GM18873 (cell line): ENCODE results near the gene HYAL2.
"Not testable (repeated sequence)": the region's sequence is repeated elsewhere in the genome, so short reads cannot be mapped to it uniquely, and the experiment has no call there.

Experiments
- ATAC-seq: cut with Tn5 transposase; IDR thresholded peaks from one replicate; pipeline ENCODE4 v1.9.1; 2021; ENCODE audit warnings: mild to moderate bottlenecking, moderate library complexity, moderate number of reproducible peaks; ENCODE audit not compliant: unreplicated experiment, low FRiP score

The HYAL2 gene

DNA sequence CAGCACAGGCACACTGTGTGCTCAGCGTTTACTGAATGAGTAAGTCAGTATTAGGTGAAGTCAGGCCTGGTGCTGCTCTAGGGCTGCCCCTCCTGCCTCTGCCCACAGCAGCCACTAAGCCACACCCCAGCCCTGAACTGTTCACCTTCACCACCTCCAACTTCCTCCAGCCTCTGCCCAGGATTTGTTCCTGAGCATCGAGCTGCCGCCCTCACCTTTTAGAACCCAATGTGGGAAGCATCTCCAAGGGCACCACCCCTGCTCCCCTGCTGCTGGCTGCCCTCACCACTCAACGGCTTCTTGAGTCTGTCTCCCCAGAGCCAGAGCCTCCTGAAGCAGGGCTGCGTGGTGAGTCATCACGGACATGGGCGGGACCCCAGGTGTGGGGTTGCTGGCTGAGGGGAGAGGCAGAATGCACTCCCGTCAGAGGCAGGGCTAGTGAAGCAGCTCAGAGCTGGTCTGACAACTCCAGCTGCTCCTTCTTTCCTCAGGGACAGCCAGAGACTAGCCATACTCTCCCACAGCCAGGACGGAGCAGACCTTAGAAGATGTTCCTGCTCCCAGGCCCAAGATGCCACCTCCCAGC is 5.8 kb downstream of the HYAL2 start:
- ATAC-seq, result no peak

DNA sequence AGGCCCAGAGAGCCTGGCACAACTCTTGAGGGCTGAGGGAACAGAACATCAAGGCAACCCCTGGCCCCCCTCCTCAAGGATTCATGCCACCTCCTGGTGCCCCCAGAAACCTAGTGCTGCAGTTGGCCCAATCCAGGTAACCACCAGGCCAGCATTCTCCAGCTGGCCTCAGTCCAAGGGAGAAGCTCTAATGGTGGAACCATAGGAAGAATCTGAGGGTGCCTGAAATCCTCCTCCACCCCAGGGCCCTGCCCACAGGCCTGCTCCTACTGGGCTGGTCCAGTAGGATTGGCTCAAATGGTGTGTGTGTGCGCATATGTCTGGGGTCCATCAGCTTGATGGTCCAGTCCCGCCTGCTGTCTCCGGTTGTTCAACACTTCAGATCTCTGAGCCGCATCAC is 7.7 kb downstream of the HYAL2 start:
- no peak for ATAC-seq

DNA sequence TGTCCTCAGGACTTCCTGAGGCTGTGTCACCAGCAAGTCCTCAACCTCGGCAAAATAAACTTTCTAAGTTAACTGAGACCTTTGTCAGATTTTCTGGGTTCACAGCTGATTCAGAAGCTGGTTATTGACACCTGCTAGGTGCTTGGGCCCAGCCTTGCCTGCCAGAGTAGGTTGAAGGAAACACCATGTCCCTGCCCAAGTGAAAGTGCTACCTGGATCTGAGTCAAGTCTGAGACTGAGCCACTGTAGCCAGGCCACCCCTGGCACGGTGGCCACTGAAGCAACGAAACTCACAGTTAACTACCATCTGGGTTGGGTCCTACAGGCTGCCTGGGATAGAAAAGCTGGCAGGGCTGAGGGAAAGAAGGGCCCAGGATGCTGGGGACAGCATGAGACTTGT is 8.2 kb downstream of the HYAL2 start:
- no peak for ATAC-seq

GRCh38 chr3:50312041-50312440 is 10.5 kb downstream of the HYAL2 start:
- ATAC-seq, result not testable (repeated sequence)

DNA sequence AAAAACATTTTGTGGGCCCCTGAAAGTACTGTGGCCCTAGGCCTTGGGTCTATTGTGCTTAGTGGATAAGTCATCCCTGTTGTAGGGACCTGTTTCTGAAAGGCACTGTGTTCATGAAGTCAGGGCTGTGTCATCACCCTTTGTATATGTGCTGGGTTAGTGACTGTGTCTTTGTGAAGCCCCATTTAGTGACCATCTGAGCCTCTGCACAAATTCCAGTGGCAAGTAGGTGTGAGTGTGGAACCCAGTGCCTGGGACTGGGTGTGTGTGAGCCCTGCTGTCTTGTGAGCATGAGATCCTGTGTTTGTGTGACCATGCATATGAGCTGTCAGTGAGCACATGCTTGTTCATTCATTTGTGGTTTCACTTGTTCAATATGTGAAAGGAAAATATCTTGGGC is 17.9 kb downstream of the HYAL2 start:
- no peak for ATAC-seq

- no peak for ATAC-seq
These were observed 19.3 kb downstream of the HYAL2 start, which contains the start of gene HYAL1 for GRCh38 chr3:50303013-50303815. HYAL1 (minus strand) TSS chr3:50303574; CDS start chr3:50302956, 618 bp downstream.

DNA sequence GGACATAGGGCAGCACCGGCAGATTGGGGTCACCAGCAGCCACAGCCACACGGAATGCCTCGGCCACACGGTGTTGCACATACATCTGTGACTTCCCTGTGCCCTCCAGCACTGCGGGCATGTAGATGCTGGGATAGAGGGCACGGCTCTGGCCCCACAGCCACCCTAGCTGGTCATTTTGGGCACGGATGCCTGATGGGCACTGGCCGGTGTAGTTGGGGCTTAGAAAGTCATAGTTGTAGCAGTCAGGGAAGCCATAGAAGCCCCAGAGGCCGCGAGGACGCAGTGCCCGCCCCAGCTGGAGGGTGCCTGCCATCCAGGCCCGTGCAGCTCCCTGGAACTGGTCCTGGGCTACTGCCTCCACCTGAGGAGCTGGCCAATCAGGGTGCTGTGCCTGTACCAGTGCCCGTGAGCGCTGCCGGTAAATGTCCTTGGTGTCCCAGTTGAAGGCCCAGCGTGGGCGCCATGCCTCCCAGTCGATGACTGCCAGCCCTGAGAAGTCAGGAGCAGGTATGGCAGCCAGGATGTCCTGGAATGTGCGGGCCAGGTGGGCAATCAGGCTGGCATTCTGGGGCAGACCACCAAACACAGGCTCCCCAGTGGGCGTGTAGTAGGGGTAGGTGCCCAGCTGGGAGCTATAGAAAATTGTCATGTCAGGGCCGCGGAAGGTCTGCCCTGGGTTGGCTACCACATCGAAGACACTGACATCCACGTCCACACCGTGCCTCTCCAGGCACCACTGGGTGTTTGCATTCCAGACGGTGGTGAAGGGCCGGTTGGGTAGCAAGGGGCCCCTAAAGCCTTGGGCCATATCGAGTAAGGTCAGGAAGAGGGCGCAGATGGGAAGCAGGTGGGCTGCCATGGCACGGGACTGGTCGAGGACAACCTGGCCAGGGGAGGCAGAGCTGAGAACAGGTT is 20.2 kb downstream of the HYAL2 start:
- ATAC-seq, result no peak

DNA sequence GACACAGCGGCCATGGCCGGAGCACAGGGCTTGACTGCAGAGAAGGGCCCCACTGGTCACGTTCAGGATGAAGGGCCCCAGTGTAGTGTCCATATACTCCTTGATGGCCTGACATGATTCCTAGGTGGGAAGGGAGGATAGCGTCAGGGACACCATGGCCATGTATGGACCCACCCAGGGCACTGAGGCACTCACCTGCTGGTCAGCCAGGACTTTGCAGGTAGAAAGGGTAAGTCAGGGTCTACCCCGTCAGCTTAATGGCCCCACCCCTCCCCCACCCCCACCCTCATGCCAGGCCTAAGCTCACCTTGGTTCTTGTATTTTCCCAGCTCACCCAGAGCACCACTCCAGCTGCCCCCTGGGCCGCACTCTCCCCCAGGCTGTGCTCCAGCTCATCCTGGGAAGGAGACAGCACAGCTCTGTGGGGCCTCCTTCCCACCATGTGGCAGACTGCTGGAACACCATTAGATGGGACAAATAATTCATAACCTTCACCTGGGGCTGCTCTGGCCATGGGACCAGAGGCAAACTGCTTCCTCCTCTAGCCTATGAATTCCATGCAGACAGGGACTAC is 21.8 kb downstream of the HYAL2 start:
- ATAC-seq, result no peak

DNA sequence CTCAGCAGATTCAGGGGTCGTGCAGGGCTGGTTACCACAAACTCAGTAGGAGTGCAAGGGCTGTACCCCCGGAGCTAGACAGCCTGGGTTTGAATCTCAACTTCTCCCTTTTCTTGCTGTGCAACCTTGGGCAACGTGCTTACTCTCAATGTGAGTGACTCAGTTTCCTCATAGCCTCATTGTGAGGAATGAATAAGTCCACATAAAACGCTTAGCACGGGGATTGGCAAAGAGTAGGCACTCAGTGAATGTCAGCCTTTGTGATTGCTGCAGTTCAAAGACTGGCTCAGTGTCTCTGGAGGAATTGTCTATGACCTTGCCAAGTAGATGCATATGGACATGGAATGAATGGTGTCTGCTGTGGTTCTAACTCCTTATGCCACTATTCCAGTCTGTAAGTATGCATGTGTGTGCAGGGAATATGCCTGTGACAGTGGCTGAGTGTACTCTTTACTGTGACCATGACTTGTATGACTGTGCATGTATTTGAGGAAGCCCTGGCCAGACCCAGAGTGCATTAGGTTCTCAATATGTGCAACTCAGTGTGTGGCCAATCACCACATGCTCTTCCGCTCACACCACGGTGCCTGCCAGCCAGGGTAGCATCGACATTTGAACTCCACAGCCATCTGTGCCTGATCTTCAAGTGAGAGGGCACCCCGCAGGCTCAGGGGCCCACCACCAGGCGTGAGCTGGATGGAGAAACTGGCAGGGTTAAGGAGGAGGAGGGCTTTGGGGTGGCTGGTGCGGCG is 22.4 kb downstream of the HYAL2 start:
- ATAC-seq, result no peak

- ATAC-seq, result no peak
These were observed 23.0 kb downstream of the HYAL2 start for GRCh38 chr3:50299638-50299928.

- peak; percentile 73 for ATAC-seq
These were observed 23.5 kb downstream of the HYAL2 start, which contains the start of the genes HYAL3 and NAA80 for GRCh38 chr3:50298836-50299637. HYAL3 (minus strand) TSS chr3:50299405; CDS start chr3:50295602, 3,803 bp downstream. NAA80 (minus strand) TSS chr3:50299405; CDS start chr3:50297463, 1,942 bp downstream.

DNA sequence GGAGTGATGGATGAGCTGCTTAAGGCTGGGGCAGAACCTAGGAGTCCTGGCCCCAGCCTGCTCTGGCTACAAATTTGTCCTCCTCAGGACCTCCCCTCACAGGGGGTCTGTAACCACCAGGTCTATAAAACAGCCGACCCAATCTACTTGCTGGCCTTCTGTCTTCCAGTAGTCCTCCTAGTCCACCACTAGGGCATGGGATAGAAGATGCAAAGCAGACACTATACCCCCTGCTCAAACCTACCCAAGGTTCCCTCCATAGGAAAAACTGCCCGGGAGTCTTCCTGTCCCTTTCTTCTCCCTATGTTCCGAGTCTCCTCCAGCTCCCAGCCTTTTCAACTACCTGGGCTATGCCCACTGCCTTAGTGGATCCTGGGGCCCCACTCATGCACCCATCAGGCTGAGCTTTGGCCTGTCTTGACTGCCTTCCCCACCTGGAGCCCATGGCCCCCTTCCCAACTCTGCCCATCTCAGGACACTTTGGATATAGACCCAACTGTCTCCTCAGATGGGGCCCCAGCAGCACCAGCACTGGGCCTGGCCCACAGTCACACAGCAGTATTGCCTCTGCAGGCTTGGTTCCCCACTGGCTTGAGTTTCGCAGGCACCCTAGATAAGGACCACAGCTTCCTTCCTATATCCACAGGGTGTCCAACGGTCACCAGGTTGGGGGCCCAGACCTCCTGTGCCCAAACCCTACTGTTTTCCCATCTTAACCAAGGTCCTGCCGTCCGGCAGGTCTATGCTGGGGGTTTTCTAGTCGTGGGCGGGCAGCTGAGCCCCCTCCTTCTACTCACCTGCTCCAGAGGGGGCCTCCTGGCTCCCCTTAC is 24.4 kb downstream of the HYAL2 start:
- ATAC-seq, result no peak

GRCh38 chr3:50297384-50297775 is 25.2 kb downstream of the HYAL2 start:
- ATAC-seq, result no peak

DNA sequence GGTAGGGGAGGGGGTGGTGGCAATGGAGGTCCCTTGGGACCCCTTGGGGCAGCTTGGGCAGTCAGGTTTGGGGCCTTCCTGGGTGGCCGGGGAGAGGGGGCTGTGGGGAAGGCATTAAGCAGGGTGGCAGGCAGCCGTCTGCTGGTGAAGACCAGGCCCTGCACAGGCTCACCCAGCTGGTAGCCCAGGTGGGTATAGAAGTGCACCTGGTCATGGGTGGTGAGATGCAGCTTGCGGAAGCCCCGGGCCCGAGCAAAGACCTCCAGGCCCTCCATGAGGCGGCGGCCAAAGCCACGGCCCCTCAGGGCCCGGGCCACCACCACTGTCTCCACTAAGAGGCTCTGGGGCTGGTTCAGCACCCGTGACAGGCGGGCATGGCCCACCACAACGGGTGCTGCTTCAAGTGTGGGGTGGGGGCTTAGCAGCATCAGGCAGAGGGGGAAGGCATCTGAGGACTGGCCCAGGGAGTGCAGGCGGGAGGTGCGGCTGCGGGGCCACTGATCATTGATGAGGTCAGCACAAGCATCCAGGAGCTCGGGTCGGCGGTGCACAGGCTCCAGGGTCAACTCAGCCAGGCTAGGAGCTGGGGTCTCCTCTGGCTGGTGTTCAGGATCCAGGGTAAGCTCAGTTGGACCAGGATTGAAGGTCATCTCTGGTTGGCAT is 25.7 kb downstream of the HYAL2 start:
- no peak for ATAC-seq

DNA sequence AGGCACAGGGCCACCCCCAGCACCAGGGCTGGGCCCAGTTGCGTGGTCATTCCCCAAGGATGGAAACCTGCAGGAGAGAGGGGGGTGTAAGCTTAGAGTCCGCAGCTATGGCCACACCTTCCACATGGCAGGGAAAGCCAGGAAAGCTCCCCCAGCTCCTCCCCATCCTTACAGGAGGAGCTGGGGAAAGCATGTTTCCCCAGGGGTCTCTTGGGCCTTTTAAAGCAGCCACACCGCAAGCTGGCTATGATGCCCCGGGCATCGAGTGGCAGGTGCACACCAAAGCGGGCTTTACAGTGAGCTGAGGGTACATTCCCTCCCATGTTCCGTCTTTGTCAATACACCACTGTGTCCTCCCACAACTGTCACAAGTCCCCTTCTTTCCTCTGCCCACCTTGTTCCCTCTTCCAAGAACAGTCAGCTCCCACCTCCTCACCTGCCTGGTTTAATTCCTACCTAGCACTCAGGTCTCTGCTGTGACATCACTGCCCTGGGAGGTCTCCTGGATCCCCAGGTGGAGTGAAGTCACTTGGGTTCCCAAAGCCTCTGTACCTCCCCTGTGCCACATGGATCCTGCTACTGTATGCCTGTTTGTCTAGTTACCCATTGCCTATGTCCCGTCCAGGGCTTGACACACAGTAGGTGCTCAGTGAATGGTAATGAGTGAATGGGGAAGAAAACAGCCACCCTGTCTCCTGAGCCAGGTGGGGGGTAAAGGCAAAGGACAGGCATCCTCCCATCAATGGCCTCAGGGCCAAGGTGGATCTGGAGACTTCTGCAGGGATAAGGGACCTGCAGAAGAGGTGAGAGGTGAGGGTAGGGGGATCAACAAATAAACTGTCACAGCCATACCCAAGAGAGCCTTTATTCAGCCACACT is 26.8 kb downstream of the HYAL2 start:
- no peak for ATAC-seq

- no peak for ATAC-seq
These were observed 27.8 kb downstream of the HYAL2 start for GRCh38 chr3:50294492-50295403.
